OCI-LY7 (cell line): ENCODE measurements around the gene PRPF38B. TPM values are rescaled to one million over a fixed set of nuclear protein-coding genes. Genes with fewer than 3 reads are reported as not detected.
"Not testable (repeated sequence)": the region's sequence is repeated elsewhere in the genome, so short reads cannot be mapped to it uniquely, and the experiment has no call there.

Source experiments
- BruUV-seq: library from RNA; stranded (reverse); fragments of 400-500 nt; replicated peaks from 2 replicates; lab custom pipeline; 2021; lab: Mats Ljungman, UMichigan
- CTCF ChIA-PET: fragments of 300-600 bp; sonication (Branson Sonifier 250); formaldehyde crosslinking; loops from one replicate; lab custom pipeline; 2022; ENCODE audit warnings: antibody characterized with exemption; ENCODE audit not compliant: unreplicated experiment; lab: Charles Lee
- POLR2A ChIA-PET: fragments of 300-600 bp; sonication (Branson Sonifier 250); formaldehyde crosslinking; loops from one replicate; lab custom pipeline; 2022; ENCODE audit warnings: antibody characterized with exemption; lab: Charles Lee
- DNase-seq: peaks from one replicate; pipeline ENCODE4 v3.0.0-alpha.2; 2015; ENCODE audit warnings: low spot score
- H2AFZ ChIP-seq: fragments of 200-600 bp; sonication (generic), shearing (Covaris generic); 2 replicates; pipeline ENCODE4 v1.6.1; 2014; ENCODE audit warnings: mild to moderate bottlenecking, antibody characterized with exemption, low read length, moderate library complexity
- H3K27ac ChIP-seq: fragments of 200-600 bp; sonication (generic); 2 replicates; pipeline ENCODE4 v1.5.1; 2014; ENCODE audit warnings: mixed run types, low read depth, mild to moderate bottlenecking, moderate library complexity, low read length, inconsistent platforms; ENCODE audit not compliant: poor library complexity, severe bottlenecking
- H3K36me3 ChIP-seq: fragments of 200-600 bp; sonication (generic); 2 replicates; pipeline ENCODE4 v1.6.1; 2014; ENCODE audit warnings: mild to moderate bottlenecking, antibody characterized with exemption, low read length, moderate library complexity, mixed read lengths; ENCODE audit not compliant: insufficient read depth
- H3K4me1 ChIP-seq: fragments of 200-600 bp; sonication (generic); 2 replicates; pipeline ENCODE4 v1.5.1; 2014; ENCODE audit warnings: mild to moderate bottlenecking, low read length; ENCODE audit not compliant: insufficient read depth, poor library complexity, severe bottlenecking
- H3K4me2 ChIP-seq: fragments of 200-600 bp; sonication (generic); 2 replicates; pipeline ENCODE4 v1.6.1; 2014; ENCODE audit warnings: mild to moderate bottlenecking, low read length
- H3K4me3 ChIP-seq: fragments of 200-600 bp; sonication (generic); 2 replicates; pipeline ENCODE4 v1.5.1; 2014; ENCODE audit warnings: mild to moderate bottlenecking, low read depth, low read length; ENCODE audit not compliant: poor library complexity, severe bottlenecking
- H3K79me2 ChIP-seq: fragments of 200-600 bp; sonication (generic); 2 replicates; pipeline ENCODE4 v1.6.1; 2016; ENCODE audit warnings: low read depth, mild to moderate bottlenecking, low read length, moderate library complexity, mixed read lengths; ENCODE audit not compliant: insufficient read depth
- H3K9me2 ChIP-seq: fragments of 200-600 bp; sonication (generic); 2 replicates; pipeline ENCODE4 v1.6.1; 2016; ENCODE audit warnings: mild to moderate bottlenecking, low read length, mixed read lengths; ENCODE audit not compliant: insufficient read depth
- H3K9me3 ChIP-seq: fragments of 200-600 bp; sonication (generic); 2 replicates; pipeline ENCODE4 v1.6.1; 2014; ENCODE audit warnings: mild to moderate bottlenecking, mixed run types, low read length, mixed read lengths
- H4K20me1 ChIP-seq: fragments of 200-600 bp; sonication (generic); 2 replicates; pipeline ENCODE4 v1.6.1; 2014; ENCODE audit warnings: mild to moderate bottlenecking, antibody characterized with exemption, low read length, moderate library complexity, mixed read lengths; ENCODE audit not compliant: insufficient read depth
- EZH2phosphoT487 ChIP-seq: fragments of 200-600 bp; sonication (generic); IDR thresholded peaks from 2 replicates; pipeline ENCODE4 v1.6.1; 2018; ENCODE audit warnings: low read depth, borderline replicate concordance, mild to moderate bottlenecking, mixed run types, antibody characterized with exemption, low read length, moderate library complexity, mixed read lengths
- intact Hi-C: fragments of 100-400 bp; cut with micrococcal nuclease; formaldehyde crosslinking; loops from one replicate; pipeline ENCODE4 v1.10.0; 2022; ENCODE audit not compliant: unreplicated experiment
- total RNA-seq, 2 experiments: library from RNA; depleted of rRNA in 1 of 2; stranded (reverse); fragments of >200 nt in 1 of 2; shearing (Covaris generic) in 1 of 2; gene quantifications; 2 replicates each; pipeline ENCODE4 v1.2.3, GENCODE V29; 2014 to 2022
- TF ChIP-seq, protein P1 (sequence below): fragments of 200-600 bp; sonication (generic); conservative IDR thresholded peaks from 2 replicates; pipeline ENCODE4 v1.5.1; 2014; ENCODE audit warnings: mild to moderate bottlenecking, antibody characterized with exemption, low read length, moderate library complexity, mixed read lengths

Gene PRPF38B
- total RNA-seq, 2 experiments from 2014 or later = 47.4 to 73.8 TPM

DNA sequence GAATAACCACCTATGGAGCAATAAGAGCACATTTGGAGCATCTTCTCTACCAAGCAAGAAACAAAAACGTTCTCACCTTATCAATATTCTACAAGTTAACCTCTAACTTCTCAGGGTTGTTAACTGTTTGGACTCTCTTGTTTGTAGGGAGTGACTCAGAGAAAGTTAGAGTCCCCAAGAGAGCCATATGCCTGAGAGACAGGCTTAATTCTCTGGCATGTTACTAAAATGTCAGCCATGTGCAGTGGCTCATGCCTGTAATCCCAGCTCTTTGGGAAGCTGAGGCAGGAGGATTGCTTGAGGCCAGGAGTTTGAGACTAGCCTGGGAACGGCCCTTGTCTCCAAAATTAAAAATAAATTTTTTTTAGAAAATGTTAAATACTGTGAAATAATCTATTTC lies 27.0 kb upstream of the PRPF38B start:
- TF ChIP-seq, protein P1, sequence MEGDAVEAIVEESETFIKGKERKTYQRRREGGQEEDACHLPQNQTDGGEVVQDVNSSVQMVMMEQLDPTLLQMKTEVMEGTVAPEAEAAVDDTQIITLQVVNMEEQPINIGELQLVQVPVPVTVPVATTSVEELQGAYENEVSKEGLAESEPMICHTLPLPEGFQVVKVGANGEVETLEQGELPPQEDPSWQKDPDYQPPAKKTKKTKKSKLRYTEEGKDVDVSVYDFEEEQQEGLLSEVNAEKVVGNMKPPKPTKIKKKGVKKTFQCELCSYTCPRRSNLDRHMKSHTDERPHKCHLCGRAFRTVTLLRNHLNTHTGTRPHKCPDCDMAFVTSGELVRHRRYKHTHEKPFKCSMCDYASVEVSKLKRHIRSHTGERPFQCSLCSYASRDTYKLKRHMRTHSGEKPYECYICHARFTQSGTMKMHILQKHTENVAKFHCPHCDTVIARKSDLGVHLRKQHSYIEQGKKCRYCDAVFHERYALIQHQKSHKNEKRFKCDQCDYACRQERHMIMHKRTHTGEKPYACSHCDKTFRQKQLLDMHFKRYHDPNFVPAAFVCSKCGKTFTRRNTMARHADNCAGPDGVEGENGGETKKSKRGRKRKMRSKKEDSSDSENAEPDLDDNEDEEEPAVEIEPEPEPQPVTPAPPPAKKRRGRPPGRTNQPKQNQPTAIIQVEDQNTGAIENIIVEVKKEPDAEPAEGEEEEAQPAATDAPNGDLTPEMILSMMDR = no peak
- TF ChIP-seq EZH2phosphoT487 = no peak
- Histone ChIP-seq H3K9me3 (no peaks in the 10 kb centered on the region), H3K9me2 (no peaks in the 10 kb centered on the region), H2AFZ (no peak overlapping the region), H3K4me3 (no peak overlapping the region), H3K4me1 (no peaks in the 10 kb centered on the region), H4K20me1 (no peaks in the 10 kb centered on the region), H3K4me2 (no peak overlapping the region), H3K36me3 (no peaks in the 10 kb centered on the region), H3K27ac (no peak overlapping the region), H3K79me2 (no peaks in the 10 kb centered on the region)
- ChIA-PET POLR2A (interaction anchor here (0.7 kb wide), 1 partner anchor 542 kb away, joined by 3 read pairs; no protein-coding TSS in a partner anchor), CTCF (no interaction called here)
- BruUV-seq = no TSS peak
- intact Hi-C loops = no loop called here
- DNase-seq = no peak

DNA sequence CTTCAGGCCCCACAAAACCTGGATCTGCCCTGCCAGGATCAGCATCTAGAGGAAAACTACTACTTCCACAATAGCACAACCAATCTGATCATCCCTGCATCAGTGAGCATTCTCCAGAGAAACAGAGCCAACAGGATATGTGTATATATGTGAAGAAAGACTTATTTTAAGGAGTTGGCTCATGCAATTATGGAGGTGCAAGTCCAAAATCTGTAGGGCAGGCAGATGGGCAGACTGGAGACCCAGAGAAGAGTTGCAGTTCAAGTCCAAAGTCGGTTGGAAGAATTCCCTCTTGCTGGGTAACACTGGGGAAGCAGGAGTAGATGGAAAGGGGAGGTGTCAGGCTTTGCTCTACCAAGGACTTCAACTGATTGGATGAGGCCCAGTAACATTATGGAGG lies 26.3 kb upstream of the PRPF38B start:
- Histone ChIP-seq H3K4me2 (no peak overlapping the region), H3K27ac (no peak overlapping the region), H3K4me1 (no peaks in the 10 kb centered on the region), H4K20me1 (no peaks in the 10 kb centered on the region), H3K9me2 (no peaks in the 10 kb centered on the region), H3K4me3 (no peak overlapping the region), H2AFZ (no peak overlapping the region), H3K9me3 (no peaks in the 10 kb centered on the region), H3K36me3 (no peaks in the 10 kb centered on the region), H3K79me2 (no peaks in the 10 kb centered on the region)
- CTCF ChIA-PET = no interaction called here
- POLR2A ChIA-PET = interaction anchor here (0.7 kb wide), 1 partner anchor 541 kb away, joined by 3 read pairs; no protein-coding TSS in a partner anchor
- TF ChIP-seq, protein P1 = no peak
- TF ChIP-seq EZH2phosphoT487 = no peak
- BruUV-seq = no TSS peak
- intact Hi-C loops = no loop called here
- DNase-seq = no peak

DNA sequence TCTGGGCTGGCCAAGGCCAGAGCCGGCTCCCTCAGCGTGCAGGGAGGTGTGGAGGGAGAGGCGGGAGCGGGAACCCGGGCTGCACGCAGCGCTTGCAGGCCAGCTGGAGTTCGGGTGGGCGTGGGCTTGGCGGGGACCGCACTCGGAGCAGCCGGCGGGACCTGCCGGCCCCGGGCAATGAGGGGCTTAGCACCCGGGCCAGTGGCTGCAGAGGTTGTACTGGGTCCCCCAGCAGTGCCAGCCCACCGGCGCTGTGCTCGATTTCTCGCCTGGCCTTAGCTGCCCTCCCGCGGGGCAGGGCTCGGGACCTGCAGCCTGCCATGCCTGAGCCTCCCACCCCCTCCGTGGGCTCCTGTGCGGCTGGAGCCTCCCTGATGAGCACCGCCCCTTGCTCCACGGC lies 24.7 kb upstream of the PRPF38B start:
- H4K20me1 ChIP-seq, DNase-seq, H3K4me3 ChIP-seq, CTCF ChIA-PET, BruUV-seq, H3K9me2 ChIP-seq, H3K27ac ChIP-seq, H3K9me3 ChIP-seq, H3K4me2 ChIP-seq, H2AFZ ChIP-seq, H3K4me1 ChIP-seq, POLR2A ChIA-PET, H3K79me2 ChIP-seq, intact Hi-C loops, H3K36me3 ChIP-seq: not testable (repeated sequence)
